Endodermal cell (in vitro differentiated cells): ENCODE measurements around the gene ARHGEF18. TPM values are rescaled to one million over a fixed set of nuclear protein-coding genes. Genes with fewer than 3 reads are reported as not detected.

Experiments used
- DNase-seq: peaks from one replicate; pipeline ENCODE4 v3.0.0-alpha.2; 2017
- H3K27ac ChIP-seq: 2 replicates; pipeline ENCODE4 v1.5.1; 2013; ENCODE audit warnings: mild to moderate bottlenecking, low read depth, low read length, moderate library complexity
- H3K27me3 ChIP-seq: 2 replicates; pipeline ENCODE4 v1.6.1; 2013; ENCODE audit warnings: mild to moderate bottlenecking, low read length, moderate library complexity; ENCODE audit not compliant: insufficient read depth, control insufficient read depth, poor library complexity, severe bottlenecking
- H3K36me3 ChIP-seq: 2 replicates; pipeline ENCODE4 v1.7.0; 2013; ENCODE audit warnings: mild to moderate bottlenecking, low read length, moderate library complexity; ENCODE audit not compliant: control insufficient read depth, insufficient read depth
- H3K4me1 ChIP-seq: one replicate; pipeline ENCODE4 v1.7.0; 2013; ENCODE audit warnings: low read length; ENCODE audit not compliant: control insufficient read depth, insufficient read depth
- H3K4me3 ChIP-seq: 2 replicates; pipeline ENCODE4 v1.5.1; 2013; ENCODE audit warnings: mild to moderate bottlenecking, low read length, moderate library complexity
- H3K9ac ChIP-seq: 2 replicates; pipeline ENCODE4 v1.6.1; 2013; ENCODE audit warnings: mild to moderate bottlenecking, low read length, moderate library complexity; ENCODE audit not compliant: poor library complexity, severe bottlenecking; ENCODE audit errors: extremely low read depth
- H3K9me3 ChIP-seq: 2 replicates; pipeline ENCODE4 v1.6.1; 2013; ENCODE audit warnings: mild to moderate bottlenecking, low read length, moderate library complexity; ENCODE audit not compliant: control insufficient read depth
- H3K27ac Mint-ChIP-seq: 2 replicates; pipeline ENCODE4 v1.8.0; 2020; ENCODE audit warnings: mixed read lengths
- H3K27me3 Mint-ChIP-seq: 2 replicates; pipeline ENCODE4 v1.8.0; 2021; ENCODE audit warnings: mild to moderate bottlenecking, mixed read lengths; ENCODE audit not compliant: insufficient read depth
- H3K36me3 Mint-ChIP-seq: 2 replicates; pipeline ENCODE4 v1.8.0; 2020; ENCODE audit warnings: low read depth, mixed read lengths
- H3K4me1 Mint-ChIP-seq: 2 replicates; pipeline ENCODE4 v1.8.0; 2020; ENCODE audit warnings: mixed read lengths
- H3K4me3 Mint-ChIP-seq: 2 replicates; pipeline ENCODE4 v1.8.0; 2020; ENCODE audit warnings: mild to moderate bottlenecking, moderate library complexity, mixed read lengths
- H3K9me3 Mint-ChIP-seq: 2 replicates; pipeline ENCODE4 v1.8.0; 2020; ENCODE audit warnings: mild to moderate bottlenecking, mixed read lengths
- WGBS, 2 experiments: methylation state at CpG; one replicate each; pipeline versions ENCODE4 v1.1.5 to v1.1.7; 2013; ENCODE audit warnings: missing lambda C conversion rate in 2 of 2, mixed read lengths in 1 of 2; ENCODE audit not compliant: insufficient coverage in 1 of 2, insufficient read length in 1 of 2; 5-methylcytosine and 5-hydroxymethylcytosine counted together
- total RNA-seq, 2 donors: library from RNA; stranded (reverse); fragmentation: NEBNext Ultra II Directional in 1 of 2; extraction: Animal tissue kit (Norgen Biotek cat#: 25700) in 1 of 2; gene quantifications; 2 replicates in 1 of 2; 3 replicates in 1 of 2; pipeline ENCODE4 v1.2.1, GENCODE V29; 2021
- TF ChIP-seq, protein P1 (sequence below): fragments of 200-600 bp; sonication (generic); conservative IDR thresholded peaks from 2 replicates; pipeline ENCODE4 v1.5.0; 2021; ENCODE audit warnings: antibody characterized with exemption, mild to moderate bottlenecking

Gene ARHGEF18
- total RNA-seq, 2 donors from 2014 or later, result 51.7 to 53.3 TPM

- no peaks in the 10 kb centered on the region for H3K4me1 ChIP-seq
- Mint-ChIP-seq H3K27ac (no peak overlapping the region), H3K36me3 (no peaks in the 10 kb centered on the region), H3K4me1 (no peaks in the 10 kb centered on the region), H3K9me3 (peaks cover 3% of the 10 kb centered on the region), H3K27me3 (peaks cover 44% of the 10 kb centered on the region), H3K4me3 (no peak overlapping the region)
- H3K36me3 ChIP-seq, result no peaks in the 10 kb centered on the region
- H3K27me3 ChIP-seq, result peaks cover 24% of the 10 kb centered on the region
- H3K9me3 ChIP-seq, result no peaks in the 10 kb centered on the region
- H3K27ac ChIP-seq, result no peak overlapping the region
- TF ChIP-seq, protein P1, sequence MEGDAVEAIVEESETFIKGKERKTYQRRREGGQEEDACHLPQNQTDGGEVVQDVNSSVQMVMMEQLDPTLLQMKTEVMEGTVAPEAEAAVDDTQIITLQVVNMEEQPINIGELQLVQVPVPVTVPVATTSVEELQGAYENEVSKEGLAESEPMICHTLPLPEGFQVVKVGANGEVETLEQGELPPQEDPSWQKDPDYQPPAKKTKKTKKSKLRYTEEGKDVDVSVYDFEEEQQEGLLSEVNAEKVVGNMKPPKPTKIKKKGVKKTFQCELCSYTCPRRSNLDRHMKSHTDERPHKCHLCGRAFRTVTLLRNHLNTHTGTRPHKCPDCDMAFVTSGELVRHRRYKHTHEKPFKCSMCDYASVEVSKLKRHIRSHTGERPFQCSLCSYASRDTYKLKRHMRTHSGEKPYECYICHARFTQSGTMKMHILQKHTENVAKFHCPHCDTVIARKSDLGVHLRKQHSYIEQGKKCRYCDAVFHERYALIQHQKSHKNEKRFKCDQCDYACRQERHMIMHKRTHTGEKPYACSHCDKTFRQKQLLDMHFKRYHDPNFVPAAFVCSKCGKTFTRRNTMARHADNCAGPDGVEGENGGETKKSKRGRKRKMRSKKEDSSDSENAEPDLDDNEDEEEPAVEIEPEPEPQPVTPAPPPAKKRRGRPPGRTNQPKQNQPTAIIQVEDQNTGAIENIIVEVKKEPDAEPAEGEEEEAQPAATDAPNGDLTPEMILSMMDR, result no peak
- no peak overlapping the region for H3K4me3 ChIP-seq
- no peak overlapping the region for H3K9ac ChIP-seq
- DNase-seq, result no peak
Measured at GRCh38 chr19:7358102-7358597, 9.4 kb downstream of the ARHGEF18 start.

GRCh38 chr19:7360393-7360984, 11.8 kb downstream of the ARHGEF18 start:
- H3K27ac ChIP-seq, result no peak overlapping the region
- no peaks in the 10 kb centered on the region for H3K36me3 ChIP-seq
- H3K4me1 ChIP-seq, result no peaks in the 10 kb centered on the region
- no peak overlapping the region for H3K4me3 Mint-ChIP-seq
- DNase-seq, result no peak
- H3K27ac Mint-ChIP-seq, result no peak overlapping the region
- H3K36me3 Mint-ChIP-seq, result no peaks in the 10 kb centered on the region
- H3K27me3 Mint-ChIP-seq, result peaks cover 61% of the 10 kb centered on the region
- H3K4me1 Mint-ChIP-seq, result no peaks in the 10 kb centered on the region
- 67 to 82% methylated on average over 7 to 8 of the region's 8 CpGs for WGBS, 2 experiments
- no peak overlapping the region for H3K9ac ChIP-seq
- no peaks in the 10 kb centered on the region for H3K9me3 ChIP-seq
- H3K9me3 Mint-ChIP-seq, result no peaks in the 10 kb centered on the region
- H3K4me3 ChIP-seq, result no peak overlapping the region
- TF ChIP-seq, protein P1, result no peak
- H3K27me3 ChIP-seq, result peaks cover 45% of the 10 kb centered on the region

DNA sequence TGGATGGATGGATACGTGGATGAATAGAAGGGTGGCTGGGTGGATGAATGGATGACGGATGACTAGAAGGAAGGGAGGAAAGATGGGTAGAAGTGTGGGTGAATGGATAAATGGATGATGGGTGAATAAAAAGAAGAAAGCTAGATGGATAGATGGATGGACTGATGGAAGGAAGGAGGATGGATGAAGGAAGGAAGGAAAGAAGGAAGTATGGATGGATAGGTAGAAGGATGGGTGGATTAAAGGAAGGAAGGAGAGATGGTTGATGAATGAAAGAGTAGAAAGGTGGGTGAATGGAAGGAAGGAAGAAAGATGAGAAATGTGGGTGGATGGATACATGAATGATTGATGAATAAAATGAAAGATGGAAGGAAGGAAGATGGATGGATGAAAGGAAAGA, 14.5 kb downstream of the ARHGEF18 start:
- Histone ChIP-seq H3K4me3 (no peak overlapping the region), H3K27ac (no peak overlapping the region), H3K9ac (no peak overlapping the region), H3K4me1 (no peaks in the 10 kb centered on the region), H3K27me3 (peaks cover 45% of the 10 kb centered on the region), H3K36me3 (no peaks in the 10 kb centered on the region), H3K9me3 (no peaks in the 10 kb centered on the region)
- Mint-ChIP-seq H3K27ac (no peak overlapping the region), H3K9me3 (no peaks in the 10 kb centered on the region), H3K4me3 (no peak overlapping the region), H3K27me3 (peaks cover 62% of the 10 kb centered on the region), H3K4me1 (no peaks in the 10 kb centered on the region), H3K36me3 (no peaks in the 10 kb centered on the region)
- TF ChIP-seq, protein P1, result no peak
- WGBS, 2 experiments, result 78 to 85% methylated on average over 2 of the region's 2 CpGs
- DNase-seq, result no peak
